Central memory CD4-positive, alpha-beta T cell (primary cell): Measurements from ENCODE around the gene GDE1.

ENCODE experiments used
- DNase-seq: peaks from one replicate; pipeline ENCODE4 v3.0.0; 2022

GDE1 gene

GRCh38 chr16:19486051-19486450 is 35.8 kb downstream of the GDE1 start:
- DNase-seq = no peak

GRCh38 chr16:19485611-19486010 is 36.3 kb downstream of the GDE1 start:
- no peak for DNase-seq

- DNase-seq = no peak
These were observed 37.8 kb downstream of the GDE1 start for GRCh38 chr16:19484096-19484495.

GRCh38 chr16:19482291-19482690 is 39.6 kb downstream of the GDE1 start:
- DNase-seq = no peak

GRCh38 chr16:19481769-19482168 is 40.1 kb downstream of the GDE1 start:
- DNase-seq = no peak

- no peak for DNase-seq
These were observed 40.6 kb downstream of the GDE1 start for GRCh38 chr16:19481296-19481695.

- DNase-seq = no peak
These were observed 42.6 kb downstream of the GDE1 start for GRCh38 chr16:19479302-19479721.

- DNase-seq = no peak
These were observed 43.4 kb downstream of the GDE1 start for GRCh38 chr16:19478505-19478904.

- no peak for DNase-seq
These were observed 47.3 kb downstream of the GDE1 start for GRCh38 chr16:19474617-19475016.

GRCh38 chr16:19472482-19472881 is 49.4 kb downstream of the GDE1 start:
- no peak for DNase-seq

GRCh38 chr16:19468300-19468699 is 53.6 kb downstream of the GDE1 start:
- DNase-seq = no peak

GRCh38 chr16:19463468-19464315 is 58.2 kb downstream of the GDE1 start:
- no peak for DNase-seq

- DNase-seq = no peak
These were observed 61.5 kb downstream of the GDE1 start for GRCh38 chr16:19460397-19460796.

GRCh38 chr16:19458722-19459379 is 63.0 kb downstream of the GDE1 start:
- DNase-seq = no peak
